Colonic mucosa (tissue), 4 donors: ENCODE results near the gene TSC22D4. TPM values are rescaled to one million over a fixed set of nuclear protein-coding genes. Genes with fewer than 3 reads are reported as not detected.

Source experiments
- DNase-seq: peaks from one replicate; pipeline ENCODE4 v3.0.0-alpha.2; 2020
- H3K27ac ChIP-seq: fragments of 200-600 bp; one replicate; pipeline ENCODE4 v1.8.0; 2021
- H3K27me3 ChIP-seq: fragments of 200-600 bp; one replicate; pipeline ENCODE4 v1.8.0; 2021
- H3K36me3 ChIP-seq: fragments of 200-600 bp; one replicate; pipeline ENCODE4 v1.8.0; 2021
- H3K4me1 ChIP-seq: fragments of 200-600 bp; one replicate; pipeline ENCODE4 v1.8.0; 2021; ENCODE audit warnings: mild to moderate bottlenecking
- H3K4me3 ChIP-seq: fragments of 200-600 bp; one replicate; pipeline ENCODE4 v1.8.0; 2021
- H3K9ac ChIP-seq, 2 donors: one replicate each; pipeline ENCODE4 v1.7.0; 2013; ENCODE audit warnings: control low read depth in 2 of 2, low read depth in 2 of 2, low read length in 2 of 2
- H3K9me3 ChIP-seq: fragments of 200-600 bp; one replicate; pipeline ENCODE4 v1.8.0; 2021
- intact Hi-C: fragments of 100-400 bp; cut with DNase I; formaldehyde crosslinking; loops from one replicate; pipeline ENCODE4 v1.14.1; 2022
- total RNA-seq, 2 donors: library from RNA; stranded (reverse); fragmentation: NEBNext Ultra II Directional in 1 of 2; extraction: Animal tissue kit (Norgen Biotek cat#: 25700) in 1 of 2; gene quantifications; one replicate each; pipeline ENCODE4 v1.2.1, GENCODE V29; 2021
- TF ChIP-seq, protein P1 (sequence below): fragments of 200-600 bp; IDR thresholded peaks from one replicate; pipeline ENCODE4 v1.8.0; 2022; ENCODE audit warnings: antibody characterized with exemption, mild to moderate bottlenecking
- donor health status: healthy.
- donor health status: DM: no; HTN: no; CAD: no.
- donor health status: DM: no; HTN: no; CAD: no.

Gene TSC22D4
- total RNA-seq, 2 donors from 2014 or later, result 56.1 to 56.3 TPM

DNA sequence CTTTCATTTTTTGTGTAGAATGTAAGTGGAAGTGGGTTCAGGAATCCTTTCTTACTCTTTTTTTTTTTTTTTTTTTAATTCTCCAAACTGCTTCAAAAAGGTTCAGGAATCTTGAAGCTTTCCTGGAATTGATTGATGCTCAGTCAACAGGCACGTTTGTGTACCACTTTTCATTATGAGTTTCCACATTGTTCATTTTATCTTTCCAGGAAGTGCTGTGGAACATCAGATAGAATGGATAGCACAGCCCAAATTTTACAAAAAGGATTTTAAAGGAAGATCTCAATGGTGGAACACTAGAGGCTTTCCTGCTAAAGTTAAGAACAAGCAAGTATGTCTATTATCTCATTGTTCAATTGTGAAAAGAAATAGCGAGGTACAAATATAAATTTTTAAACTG is 40.8 kb downstream of the TSC22D4 start:
- H3K4me3 ChIP-seq, result no peak overlapping the region
- H3K36me3 ChIP-seq, result peaks cover 5% of the 10 kb centered on the region
- no peak overlapping the region for H3K27ac ChIP-seq
- intact Hi-C loops, result no loop called here
- no peak for DNase-seq
- H3K9ac ChIP-seq, result no peak overlapping the region
- peaks cover 10% of the 10 kb centered on the region for H3K4me1 ChIP-seq
- H3K9me3 ChIP-seq, result no peaks in the 10 kb centered on the region
- TF ChIP-seq, protein P1, sequence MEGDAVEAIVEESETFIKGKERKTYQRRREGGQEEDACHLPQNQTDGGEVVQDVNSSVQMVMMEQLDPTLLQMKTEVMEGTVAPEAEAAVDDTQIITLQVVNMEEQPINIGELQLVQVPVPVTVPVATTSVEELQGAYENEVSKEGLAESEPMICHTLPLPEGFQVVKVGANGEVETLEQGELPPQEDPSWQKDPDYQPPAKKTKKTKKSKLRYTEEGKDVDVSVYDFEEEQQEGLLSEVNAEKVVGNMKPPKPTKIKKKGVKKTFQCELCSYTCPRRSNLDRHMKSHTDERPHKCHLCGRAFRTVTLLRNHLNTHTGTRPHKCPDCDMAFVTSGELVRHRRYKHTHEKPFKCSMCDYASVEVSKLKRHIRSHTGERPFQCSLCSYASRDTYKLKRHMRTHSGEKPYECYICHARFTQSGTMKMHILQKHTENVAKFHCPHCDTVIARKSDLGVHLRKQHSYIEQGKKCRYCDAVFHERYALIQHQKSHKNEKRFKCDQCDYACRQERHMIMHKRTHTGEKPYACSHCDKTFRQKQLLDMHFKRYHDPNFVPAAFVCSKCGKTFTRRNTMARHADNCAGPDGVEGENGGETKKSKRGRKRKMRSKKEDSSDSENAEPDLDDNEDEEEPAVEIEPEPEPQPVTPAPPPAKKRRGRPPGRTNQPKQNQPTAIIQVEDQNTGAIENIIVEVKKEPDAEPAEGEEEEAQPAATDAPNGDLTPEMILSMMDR, result no peak
- no peaks in the 10 kb centered on the region for H3K27me3 ChIP-seq

DNA sequence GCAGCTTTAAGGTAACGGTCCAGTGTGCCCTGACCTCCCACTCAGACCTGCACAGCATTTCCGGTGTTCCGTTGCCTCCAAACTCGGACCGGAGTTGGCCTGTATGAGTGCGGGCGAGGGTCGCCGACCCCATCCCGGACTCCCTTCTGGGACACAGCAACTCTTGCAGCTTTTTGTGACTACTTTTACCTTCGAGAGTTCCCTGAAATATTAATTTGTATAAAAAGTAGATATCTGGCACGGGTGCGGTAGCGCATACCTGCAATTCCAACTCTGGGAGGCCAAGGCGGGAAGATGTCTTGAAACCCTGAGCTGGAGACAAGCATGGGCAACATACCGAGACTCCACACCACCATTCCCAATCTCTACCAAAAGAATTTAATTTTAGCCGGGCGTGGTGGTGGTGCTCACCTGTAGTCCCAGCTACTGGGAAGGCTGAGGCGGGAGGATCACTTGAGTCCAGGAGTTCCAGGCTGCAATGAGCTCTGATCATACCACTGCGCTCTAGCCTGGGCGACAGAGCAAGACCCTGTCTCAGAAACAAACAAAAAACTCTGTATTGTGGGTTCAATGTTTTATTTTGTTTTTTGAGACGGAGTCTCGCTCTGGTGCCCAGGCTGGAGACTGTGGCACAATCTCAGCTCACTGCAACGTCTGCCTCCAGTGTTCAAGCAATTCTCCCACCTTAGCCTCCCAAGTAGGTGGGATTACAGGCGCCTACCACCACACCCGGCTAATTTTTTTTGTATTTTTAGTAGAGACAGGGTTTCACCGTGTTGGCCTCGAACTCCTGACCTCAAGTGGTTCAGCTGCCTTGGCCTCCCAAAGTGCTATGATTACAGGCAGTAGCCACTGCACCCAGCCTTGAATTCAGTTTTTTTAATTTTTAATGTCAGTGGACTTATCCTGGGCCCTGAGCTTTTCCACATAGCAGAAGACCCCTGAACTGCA is 41.6 kb downstream of the TSC22D4 start:
- intact Hi-C loops, result no loop called here
- Histone ChIP-seq H3K4me3 (no peak overlapping the region), H3K27ac (no peak overlapping the region), H3K27me3 (no peaks in the 10 kb centered on the region), H3K36me3 (peaks cover 5% of the 10 kb centered on the region), H3K9me3 (no peaks in the 10 kb centered on the region), H3K9ac (peak overlapping the region in 1 of 2 donors; percentile 92), H3K4me1 (peaks cover 10% of the 10 kb centered on the region)
- TF ChIP-seq, protein P1, result no peak
- DNase-seq, result no peak

DNA sequence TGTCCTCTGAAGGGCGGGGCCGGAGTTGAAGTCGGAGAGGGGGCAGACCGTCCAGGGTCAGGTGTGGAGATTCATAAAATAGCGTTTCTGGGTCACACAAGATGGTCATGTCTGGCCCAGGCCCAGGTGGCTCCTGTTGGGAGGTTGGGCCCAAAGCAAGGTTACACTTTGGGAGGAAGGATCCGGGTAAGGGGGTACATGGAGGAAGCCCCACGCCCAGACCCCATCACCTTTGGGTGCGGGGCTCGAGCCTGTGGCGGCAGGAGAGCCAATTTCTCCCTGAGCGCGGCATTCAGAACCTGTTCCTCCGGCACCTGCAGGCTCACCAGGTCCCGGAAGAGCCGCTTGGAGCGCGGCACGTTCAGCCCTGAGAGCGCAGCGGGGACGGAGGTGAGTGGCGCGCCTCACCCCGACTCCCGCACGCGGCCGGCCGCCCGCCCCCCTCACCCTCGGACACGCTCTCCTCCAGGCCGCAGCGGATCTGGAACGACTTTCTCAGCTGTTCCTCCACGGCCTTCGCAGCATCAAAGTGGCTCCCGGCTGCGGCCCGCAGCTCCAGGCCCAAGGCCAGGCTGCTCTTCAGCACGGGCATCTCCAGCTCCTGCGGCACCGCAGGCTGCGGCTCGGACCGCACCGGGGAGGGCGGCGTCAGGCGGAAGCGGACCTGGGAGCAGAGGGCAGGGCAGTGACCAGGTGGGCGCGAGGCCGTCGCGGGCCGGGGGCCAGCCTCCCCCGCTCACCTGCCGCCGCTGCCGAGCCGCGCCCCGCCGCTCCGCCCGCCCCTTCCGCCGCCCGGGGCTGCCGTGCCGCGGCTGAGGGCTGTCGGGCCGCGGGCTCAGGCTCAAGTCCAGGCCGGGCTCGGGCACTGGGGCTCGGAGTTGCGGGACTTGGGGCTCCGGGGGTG is 43.4 kb downstream of the TSC22D4 start:
- intact Hi-C loops, result no loop called here
- H3K4me3 ChIP-seq, result peak overlapping the region; percentile 82
- no peaks in the 10 kb centered on the region for H3K27me3 ChIP-seq
- H3K27ac ChIP-seq, result peak overlapping the region; percentile 94
- H3K4me1 ChIP-seq, result peaks cover 10% of the 10 kb centered on the region
- H3K9ac ChIP-seq, result peak overlapping the region; percentile 92 to 96
- DNase-seq, result peak; percentile 54
- peaks cover 5% of the 10 kb centered on the region for H3K36me3 ChIP-seq
- TF ChIP-seq, protein P1, result no peak
- H3K9me3 ChIP-seq, result no peaks in the 10 kb centered on the region

DNA sequence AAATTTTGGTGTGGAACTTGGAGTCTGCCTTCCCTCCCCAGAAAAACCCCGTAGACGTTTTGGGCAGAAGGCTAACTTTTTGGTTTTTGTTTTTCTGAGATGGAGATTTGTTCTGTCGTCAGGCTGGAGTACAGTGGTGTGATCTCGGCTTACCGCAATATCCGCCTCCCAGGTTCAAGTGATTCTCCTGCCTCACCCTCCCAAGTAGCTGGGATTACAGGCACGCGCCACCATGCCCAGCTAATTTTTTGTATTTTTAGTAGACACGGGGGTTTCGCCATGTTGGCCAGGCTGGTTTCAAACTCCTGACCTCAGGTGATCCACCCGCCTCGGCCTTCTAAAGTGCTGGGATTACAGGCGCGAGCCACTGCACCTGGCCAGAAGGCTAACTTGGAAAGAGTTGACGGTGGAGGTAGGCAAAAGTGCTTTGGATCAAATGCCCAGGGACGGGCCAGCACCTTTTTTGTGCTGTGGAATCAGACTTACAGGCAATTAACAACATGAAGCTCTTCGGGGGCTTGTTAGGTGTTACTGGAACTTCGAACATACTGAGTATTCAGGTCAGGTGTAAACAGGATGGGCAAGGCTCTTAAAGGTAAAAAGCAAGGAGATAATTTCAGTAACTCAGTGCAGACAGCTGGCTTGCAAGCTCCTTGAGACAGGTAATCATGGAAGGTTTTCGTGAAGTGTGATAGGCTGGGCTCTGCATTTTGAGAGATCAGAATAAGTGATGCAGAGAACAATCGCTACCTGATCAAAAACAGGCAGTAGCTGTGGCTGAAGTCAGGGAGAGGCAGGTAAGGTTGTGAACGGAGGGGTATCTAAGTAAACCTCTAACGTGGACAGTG is 44.5 kb downstream of the TSC22D4 start:
- peak overlapping the region; percentile 82 for H3K4me3 ChIP-seq
- no peaks in the 10 kb centered on the region for H3K9me3 ChIP-seq
- peak overlapping the region; percentile 94 for H3K27ac ChIP-seq
- peaks cover 10% of the 10 kb centered on the region for H3K4me1 ChIP-seq
- no peak for DNase-seq
- peaks cover 5% of the 10 kb centered on the region for H3K36me3 ChIP-seq
- TF ChIP-seq, protein P1, result no peak
- H3K27me3 ChIP-seq, result no peaks in the 10 kb centered on the region
- intact Hi-C loops, result no loop called here
- peak overlapping the region; percentile 92 to 96 for H3K9ac ChIP-seq
